Brain pericyte (primary cell): ENCODE results near the gene ACAA1.

ENCODE experiments used
- DNase-seq: peaks from one replicate; pipeline ENCODE4 v3.0.0-alpha.2; 2012; ENCODE audit warnings: low read depth, low spot score

Gene ACAA1

DNA sequence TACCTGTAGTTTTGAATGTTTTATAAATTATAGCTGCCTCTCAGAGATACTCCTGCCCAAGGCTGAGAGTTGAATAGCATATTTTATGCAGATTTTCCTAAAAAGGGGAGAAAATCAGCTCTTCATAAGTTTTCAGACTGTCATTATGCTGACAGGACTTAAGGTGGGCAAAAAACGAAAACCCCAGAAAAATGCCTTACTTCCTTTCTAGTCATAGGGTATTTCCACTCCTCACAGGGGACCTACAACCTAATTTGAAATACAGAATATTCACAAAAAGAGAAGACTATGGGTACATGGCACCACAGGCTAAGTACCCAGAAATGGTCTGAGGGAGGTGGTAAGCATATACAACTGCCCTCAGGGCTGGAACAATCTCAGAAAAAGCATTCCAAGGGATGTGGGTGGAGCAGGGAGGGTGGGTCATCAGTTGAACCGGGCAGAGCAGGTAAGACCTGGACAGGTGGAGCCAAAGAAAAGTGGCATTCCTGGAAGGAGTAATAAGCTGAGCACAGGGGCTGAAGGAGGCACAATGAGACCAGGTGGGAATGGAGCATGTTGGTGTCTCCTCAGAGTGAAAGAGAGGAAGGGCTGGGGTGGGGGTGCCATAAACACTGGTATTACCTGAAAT lies 17.8 kb upstream of the ACAA1 start:
- no peak for DNase-seq

DNA sequence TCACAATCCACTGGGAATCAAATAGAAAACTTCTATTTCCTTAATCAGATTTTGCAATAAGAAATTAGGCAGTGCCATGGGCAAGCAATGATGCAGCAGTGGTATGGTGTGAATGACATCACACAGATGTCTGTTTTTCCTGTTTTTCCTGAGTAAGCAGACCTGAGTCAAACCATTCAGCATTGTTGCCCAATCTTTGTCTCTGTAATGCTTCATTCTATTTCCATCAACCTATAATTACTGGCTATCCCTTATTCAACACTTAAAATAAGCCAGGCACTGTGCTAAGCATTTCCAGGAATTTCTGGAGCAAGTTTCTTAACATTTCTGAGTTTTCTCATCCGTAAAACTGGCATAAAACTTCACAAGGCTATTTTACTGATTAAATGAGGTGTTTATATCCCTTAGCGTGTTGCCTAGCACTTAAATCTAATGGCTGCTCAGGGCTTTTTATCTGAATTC lies 17.1 kb upstream of the ACAA1 start:
- DNase-seq: no peak

DNA sequence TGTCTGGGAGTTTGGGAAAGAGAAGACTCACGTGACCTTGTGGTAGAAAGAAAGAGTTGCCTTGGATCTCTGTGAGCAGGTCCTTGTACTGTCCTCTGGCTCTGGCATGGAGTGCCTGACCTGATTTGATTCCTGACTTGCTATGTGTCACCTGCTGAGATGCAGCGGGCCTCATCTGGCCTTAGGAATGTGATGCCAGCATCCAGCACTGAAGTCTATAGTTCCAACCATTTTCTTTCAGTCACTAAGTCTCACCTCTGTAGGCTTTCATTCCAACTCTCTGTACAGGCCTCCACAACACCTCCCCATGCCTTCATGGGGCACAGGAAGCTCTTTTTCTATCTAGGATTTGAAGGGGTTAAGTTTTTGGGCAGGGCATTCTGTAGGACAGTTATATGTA lies 16.3 kb upstream of the ACAA1 start:
- DNase-seq: no peak

DNA sequence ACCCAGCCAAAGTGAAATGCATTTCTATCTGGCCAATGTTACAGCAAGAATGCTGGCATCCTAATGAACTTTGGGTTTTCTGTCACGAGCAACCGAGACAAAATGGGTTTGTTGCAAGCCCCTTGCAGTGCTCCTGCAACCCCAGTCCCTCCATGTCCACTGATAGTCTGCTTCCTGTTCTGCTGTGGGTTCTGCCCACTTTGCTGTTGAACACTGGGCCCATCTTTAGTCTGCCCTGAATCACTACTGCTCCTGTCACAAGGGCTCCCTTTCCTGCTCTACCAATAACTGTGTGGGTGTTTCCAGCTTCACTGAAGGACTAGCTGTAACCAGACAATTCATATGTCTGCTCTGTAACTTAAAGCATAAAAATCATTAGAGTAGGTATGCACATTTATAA lies 15.7 kb upstream of the ACAA1 start:
- no peak for DNase-seq

DNA sequence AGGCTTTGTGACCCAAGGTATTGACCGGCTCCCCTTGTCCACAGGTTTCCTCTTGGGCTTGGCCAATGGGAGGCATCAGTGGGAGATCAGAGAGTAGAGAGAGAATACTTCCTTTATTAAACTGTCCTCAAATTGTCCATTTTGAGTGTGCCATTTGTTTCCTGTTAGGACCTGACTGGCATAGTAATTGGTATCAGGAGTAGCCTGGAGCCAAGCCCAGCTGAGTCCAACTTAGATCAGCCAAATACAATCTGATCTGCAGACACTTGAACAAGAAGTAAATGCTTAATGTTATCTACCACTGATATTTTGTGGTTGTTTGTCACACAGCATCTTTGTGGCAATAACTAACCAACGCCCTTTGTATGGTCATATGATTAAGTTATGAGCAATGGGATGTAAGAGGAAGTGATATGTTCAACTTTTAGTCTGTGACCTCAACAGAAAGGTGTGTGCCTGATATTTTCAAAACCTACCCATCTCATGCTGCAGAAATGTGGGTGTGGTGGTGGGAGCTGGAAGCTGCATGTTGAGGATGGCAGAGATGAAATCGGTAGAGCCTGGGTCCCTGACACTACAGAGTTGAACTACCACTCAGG lies 14.8 kb upstream of the ACAA1 start:
- no peak for DNase-seq

DNA sequence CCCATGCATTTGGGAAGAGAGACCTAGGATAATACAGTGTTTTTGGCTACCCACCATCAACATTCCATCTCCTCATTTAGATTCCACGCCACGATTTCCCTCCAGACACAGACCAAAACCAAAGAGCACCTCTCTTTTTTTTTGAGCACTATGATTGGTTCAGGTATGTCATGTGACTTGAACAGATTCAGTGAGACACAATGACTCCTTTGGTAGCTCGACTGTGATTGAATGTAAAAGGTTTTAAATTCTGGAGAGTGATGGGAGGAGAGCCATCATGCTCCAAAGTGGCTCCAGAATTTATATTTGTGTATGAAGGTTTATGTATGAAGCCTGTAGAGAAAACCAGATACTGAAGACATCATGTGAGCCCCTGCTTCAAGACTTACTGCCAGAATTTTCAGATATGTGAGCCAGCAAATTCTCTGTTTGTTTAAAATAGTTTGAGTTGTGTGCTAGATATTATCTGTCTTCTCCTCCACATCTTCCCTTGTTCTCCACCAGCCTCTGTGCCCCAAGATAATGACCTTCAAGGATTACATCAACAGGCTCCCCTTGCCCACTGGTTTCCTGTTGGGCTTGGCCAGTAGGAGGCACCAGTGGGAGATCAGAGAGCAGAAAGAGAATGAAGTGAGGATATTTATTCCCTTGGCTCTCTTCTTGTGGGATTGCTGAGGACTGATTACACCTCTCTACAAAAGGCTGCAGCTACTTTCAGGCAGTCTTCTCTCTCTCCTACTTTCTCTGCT lies 14.0 kb upstream of the ACAA1 start:
- DNase-seq: no peak

DNA sequence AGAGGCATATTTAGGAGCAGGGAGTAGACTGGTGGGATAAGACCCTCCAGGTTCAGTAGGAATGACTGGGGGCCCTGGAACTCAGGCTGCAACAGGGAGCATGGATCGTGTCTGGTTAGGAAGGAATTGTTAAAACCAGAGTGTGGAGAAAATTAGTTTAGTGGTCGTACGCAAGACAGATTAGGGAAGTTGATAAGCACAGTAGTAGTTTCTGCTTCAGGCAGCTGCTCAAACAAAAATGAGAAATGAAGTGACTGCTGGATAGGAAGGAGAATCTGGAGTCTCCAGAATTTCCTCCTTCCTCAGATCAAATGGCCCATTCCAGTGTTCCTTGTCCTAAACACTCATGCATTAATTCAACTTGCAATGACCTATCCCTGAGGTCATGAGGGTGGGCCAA lies 12.8 kb upstream of the ACAA1 start:
- no peak for DNase-seq

DNA sequence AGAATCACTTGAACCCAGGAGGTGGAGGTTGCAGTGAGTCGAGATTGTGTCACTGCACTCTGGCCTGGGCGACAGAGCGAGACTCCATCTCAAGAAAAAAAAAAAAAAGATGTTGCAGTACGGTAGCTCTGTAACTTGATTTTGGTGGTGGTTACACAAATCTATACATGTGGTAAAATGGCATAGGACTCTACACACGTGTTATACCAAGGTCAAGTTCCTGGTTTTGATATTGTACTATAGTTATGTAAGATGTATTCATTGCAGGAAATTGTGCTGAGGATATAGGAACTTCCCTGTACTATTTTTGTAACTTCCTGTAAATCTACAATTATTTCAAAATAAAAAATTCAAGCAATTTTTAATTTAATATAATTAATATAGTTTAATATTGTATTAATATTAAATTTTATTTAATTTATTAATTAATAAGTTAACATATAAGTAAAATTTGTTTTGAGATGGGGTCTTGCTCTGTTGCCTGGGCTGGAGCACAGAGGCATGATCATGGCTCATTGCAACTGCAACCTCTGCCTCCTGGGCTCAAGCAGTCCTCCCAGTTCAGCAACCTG lies 11.5 kb upstream of the ACAA1 start:
- DNase-seq: no peak

DNA sequence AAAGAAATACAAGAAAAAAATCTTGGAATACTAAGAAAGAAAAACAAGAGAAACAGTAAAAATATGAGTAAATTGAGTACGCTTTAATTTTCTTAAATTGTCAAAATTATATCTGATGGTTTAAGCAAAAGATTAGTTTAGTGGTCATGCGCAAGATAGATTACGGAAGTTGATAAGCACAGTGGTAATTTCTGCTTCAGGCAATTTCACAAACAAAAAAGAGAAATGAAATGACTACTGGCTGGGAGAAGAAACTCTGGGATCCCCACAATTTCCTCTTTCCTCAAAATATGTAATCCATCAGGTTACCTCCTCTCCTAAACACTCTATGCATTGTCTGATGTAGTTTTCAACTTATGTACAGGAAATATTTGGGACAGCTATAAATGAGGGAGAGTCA lies 10.5 kb upstream of the ACAA1 start:
- DNase-seq: no peak

DNA sequence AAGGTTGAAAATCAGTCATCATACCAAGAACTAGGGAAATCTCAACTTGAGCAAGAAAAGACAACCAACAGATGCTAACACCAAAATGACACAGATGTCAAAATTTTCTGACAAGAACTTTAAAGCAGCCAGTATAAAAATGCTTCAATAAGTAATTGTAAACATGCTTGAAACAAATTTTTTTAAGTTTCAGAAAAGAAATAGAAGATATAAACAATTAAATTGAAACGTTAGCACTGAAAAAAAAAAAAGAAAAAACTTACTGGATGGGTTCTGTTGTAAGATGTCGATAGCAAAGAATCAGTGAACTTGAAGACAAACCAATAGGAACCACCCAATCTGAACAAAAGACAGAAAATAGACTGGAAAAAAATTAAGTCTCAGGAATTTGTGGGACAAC lies 9.6 kb upstream of the ACAA1 start:
- no peak for DNase-seq

DNA sequence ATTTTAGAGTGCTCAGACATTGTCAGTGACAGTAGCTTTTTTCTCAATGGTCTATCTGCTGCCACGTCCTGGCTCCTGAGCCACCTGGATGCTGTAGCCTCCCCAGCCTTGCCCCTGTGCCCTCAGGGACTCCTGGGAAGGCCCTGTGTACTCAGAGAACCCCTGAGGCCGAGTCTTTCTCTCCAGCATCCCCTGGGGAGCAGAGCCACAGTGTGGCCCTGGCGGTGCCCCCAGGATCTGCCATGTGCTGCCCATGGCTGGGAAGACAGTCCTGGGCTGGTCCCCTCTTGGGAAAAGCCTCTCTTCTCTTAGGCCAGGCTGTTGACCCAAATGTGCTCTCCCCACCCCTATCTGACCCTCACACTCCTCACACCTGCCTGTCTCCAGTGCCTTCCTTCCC lies 6.6 kb upstream of the ACAA1 start:
- DNase-seq: no peak

DNA sequence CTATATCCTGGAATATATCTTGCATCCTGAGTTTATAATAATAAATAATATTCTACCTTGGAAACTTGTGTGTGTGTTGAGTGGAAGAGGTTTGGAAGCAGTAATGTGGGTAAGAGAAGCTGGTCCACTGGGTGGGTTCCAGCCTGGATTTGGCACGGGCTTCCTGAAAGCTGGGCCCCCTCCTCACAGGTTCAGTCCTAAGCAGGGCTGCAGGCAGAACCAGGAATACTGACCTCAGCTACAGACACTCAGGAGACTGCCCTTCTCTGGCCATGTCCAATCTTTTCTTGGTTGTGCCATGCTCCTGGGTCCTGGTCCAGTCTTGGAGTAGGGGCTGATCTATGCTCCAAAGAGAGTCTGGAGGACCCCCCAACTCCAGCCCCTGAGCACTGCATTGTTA lies 6.0 kb upstream of the ACAA1 start:
- DNase-seq: no peak

DNA sequence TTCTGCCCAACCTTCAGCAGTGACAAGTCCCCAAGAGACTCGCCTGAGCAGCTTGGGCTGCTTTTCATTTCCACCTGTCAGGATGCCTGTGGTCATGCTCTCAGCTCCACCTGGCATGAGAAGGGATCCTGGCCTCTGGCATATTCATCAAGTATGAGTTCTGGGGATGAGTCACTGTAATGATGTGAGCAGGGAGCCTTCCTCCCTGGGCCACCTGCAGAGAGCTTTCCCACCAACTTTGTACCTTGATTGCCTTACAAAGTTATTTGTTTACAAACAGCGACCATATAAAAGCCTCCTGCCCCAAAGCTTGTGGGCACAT lies 5.0 kb upstream of the ACAA1 start:
- no peak for DNase-seq

DNA sequence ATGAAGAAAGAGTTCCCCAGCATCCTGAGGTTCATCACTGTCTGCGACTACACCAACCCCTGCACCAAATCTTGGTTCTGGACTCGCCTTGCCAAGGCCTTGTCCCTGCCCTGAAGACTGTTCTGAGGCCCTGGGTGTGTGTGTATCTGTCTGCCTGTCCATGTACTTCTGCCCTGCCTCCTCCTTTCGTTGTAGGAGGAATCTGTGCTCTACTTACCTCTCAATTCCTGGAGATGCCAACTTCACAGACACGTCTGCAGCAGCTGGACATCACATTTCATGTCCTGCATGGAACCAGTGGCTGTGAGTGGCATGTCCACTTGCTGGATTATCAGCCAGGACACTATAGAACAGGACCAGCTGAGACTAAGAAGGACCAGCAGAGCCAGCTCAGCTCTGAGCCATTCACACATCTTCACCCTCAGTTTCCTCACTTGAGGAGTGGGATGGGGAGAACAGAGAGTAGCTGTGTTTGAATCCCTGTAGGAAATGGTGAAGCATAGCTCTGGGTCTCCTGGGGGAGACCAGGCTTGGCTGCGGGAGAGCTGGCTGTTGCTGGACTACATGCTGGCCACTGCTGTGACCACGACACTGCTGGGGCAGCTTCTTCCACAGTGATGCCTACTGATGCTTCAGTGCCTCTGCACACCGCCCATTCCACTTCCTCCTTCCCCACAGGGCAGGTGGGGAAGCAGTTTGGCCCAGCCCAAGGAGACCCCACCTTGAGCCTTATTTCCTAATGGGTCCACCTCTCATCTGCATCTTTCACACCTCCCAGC lies 4.4 kb upstream of the ACAA1 start:
- DNase-seq: no peak

DNA sequence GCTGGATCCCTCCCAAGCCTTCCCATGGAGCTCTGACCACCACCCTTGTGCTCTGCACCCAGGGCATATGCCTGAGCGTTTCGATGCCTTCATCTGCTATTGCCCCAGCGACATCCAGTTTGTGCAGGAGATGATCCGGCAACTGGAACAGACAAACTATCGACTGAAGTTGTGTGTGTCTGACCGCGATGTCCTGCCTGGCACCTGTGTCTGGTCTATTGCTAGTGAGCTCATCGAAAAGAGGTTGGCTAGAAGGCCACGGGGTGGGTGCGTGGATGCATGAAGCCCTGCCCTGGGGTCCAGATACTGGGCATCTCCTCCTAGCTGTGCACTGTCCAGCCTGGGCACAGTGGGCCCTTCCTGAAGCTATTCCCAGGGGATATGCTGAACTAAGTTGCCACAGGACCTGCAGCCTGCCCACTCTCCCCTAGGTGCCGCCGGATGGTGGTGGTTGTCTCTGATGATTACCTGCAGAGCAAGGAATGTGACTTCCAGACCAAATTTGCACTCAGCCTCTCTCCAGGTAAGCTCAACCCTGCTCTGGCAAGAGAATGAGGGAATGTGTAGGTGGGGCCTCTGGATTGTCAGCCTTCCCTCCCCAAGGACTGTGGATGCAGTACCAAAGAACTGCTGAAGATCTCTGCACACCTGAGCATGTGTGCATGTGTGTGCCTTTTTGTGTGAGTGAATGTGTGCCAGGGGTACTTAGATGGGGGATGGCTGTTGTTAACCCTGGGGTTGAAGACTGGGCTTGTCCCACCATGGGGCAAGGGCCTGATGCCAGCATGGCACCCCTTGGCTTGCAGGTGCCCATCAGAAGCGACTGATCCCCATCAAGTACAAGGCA lies 3.6 kb upstream of the ACAA1 start:
- no peak for DNase-seq

DNA sequence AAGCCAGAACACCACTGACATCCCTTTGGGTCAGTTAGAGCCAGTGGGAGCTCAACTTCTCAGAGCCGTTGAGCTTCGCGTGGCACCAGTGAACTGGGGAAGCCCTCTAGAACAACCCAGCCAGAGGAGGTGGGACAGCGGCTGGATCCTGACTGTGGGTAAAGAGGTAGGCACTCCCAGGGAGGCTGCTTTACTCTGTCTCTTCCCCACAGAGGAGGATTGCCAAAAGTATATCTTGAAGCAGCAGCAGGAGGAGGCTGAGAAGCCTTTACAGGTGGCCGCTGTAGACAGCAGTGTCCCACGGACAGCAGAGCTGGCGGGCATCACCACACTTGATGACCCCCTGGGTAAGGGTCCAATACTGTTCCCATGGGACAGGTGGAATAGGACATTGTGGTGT lies 2.7 kb upstream of the ACAA1 start:
- DNase-seq: no peak

DNA sequence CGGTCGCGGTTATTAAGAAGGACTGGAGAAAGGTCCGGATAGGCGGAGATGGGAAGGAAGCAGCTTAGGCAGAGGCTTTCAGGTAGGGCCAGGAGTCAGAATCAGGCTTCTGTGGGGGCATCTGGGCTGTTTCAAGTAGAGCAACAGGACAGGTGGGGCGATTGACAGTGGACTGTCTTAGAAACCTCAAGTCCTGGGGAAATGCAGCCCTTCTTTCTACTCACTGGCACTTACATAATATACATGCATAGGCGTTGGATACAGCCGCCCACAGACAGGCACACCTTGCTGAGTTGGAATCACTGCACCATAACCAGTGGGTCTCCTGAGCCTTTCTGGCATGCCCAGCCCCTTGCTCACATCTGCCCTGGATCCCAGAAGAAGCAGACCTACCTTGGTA lies 2.3 kb upstream of the ACAA1 start:
- no peak for DNase-seq

DNA sequence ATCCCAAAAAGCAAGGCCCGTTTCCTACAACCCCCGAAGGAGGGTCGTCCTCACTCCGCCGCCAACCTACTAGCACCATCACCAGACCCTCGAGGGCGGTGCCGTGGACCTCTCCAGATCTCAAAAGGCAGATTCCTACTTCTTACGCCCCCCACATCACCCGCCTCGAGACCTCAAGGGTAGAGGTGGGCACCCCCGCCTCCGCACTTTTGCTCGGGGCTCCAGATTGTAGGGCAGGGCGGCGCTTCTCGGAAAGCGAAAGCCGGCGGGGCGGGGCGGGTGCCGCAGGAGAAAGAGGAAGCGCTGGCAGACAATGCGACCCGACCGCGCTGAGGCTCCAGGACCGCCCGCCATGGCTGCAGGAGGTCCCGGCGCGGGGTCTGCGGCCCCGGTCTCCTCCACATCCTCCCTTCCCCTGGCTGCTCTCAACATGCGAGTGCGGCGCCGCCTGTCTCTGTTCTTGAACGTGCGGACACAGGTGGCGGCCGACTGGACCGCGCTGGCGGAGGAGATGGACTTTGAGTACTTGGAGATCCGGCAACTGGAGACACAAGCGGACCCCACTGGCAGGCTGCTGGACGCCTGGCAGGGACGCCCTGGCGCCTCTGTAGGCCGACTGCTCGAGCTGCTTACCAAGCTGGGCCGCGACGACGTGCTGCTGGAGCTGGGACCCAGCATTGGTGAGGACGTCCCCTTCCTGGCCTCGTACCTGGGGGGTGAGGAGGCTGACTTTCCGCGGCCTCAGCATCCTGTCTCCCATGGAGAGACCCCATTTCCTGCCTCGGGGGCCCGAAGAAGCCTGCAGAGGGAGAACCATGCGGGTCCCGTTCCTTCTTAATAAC lies 1.6 kb upstream of the ACAA1 start, which contains the start of gene MYD88:
Gene MYD88 (plus strand): TSS at position 313 of the 842 bp plus-strand sequence. CDS start 40 bp downstream, at position 353.
- DNase-seq: no peak

DNA sequence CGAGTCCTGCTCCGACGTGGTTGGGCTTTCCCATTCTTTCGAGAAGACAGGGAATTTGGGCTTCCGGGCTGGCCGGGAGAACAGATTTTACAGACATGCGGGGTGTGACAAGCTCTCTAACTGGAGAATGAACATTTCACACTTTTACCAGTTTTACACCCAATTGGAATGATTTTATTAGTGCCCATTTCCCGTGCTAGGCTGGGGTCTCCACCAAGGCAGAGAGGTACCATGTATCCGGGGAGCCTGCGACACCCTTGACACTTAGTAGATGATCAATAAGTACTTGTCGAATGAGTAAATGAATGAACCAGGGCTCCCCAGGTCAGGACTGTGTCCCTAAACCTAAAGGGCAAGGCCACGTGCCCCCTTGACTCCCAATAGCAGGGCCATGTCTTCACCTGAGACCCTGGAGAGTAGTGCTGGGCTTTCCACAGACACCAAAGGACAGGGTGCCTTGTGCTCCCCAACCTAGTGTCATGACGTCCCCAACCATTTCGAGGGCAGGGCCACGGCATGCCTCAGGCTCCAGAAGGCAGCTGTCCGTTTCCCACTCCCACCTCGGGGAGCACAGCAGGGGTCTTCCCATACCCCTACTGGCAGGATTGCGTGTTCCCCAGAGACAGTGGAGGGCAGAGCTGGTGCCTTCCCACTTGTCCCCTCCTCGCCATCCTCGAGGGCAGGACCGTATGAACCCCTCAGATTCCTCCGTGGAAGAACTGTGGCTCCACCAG lies 855 bp upstream of the ACAA1 start:
- DNase-seq: no peak

DNA sequence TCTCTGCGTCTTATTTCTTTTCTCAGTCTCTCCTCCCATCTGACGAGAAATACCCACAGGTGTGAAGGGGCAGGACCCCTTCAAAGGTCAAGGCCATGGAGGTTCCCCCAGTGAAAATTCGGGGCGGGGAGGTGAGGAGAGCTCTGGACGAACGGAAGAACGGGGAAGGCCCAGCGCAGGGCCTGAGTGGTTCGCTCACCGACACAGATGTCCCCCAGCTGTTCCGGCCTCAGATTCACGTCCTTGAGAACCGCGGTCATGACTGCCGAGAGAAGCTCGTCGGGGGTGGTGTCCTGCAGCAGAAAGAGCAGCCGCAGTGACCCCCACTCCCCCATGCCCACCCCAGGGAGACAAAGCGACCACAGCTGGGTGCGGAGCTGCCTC lies 542 bp downstream of the ACAA1 start:
- DNase-seq: no peak
